Transverse colon (tissue), 4 donors: ENCODE measurements around the gene SLC4A5.

Experiments used
- CTCF ChIP-seq, 5 experiments: fragments of 200-600 bp in 3 of 5; fragments of 450-650 bp in 2 of 5; sonication (generic) in 3 of 5; IDR thresholded peaks; 1 replicate in 2 of 5; 2 replicates in 3 of 5; pipeline ENCODE4 v1.5.1; 2016 to 2017; ENCODE audit warnings: antibody characterized with exemption in 5 of 5, inconsistent platforms in 3 of 5, mild to moderate bottlenecking in 2 of 5, moderate library complexity in 1 of 5
- EP300 ChIP-seq: sonication (generic); formaldehyde crosslinking; IDR thresholded peaks from one replicate; pipeline ENCODE4 v1.6.1; 2017; ENCODE audit warnings: antibody characterized with exemption, low read depth
- POLR2A ChIP-seq: fragments of 450-650 bp; IDR thresholded peaks from one replicate; pipeline ENCODE4 v1.6.1; 2016; ENCODE audit warnings: antibody characterized with exemption, mild to moderate bottlenecking, moderate library complexity
- POLR2AphosphoS5 ChIP-seq, 3 donors: sonication (generic); formaldehyde crosslinking; IDR thresholded peaks; one replicate each; pipeline ENCODE4 v1.6.1; 2016; ENCODE audit warnings: antibody characterized with exemption in 3 of 3

DNA sequence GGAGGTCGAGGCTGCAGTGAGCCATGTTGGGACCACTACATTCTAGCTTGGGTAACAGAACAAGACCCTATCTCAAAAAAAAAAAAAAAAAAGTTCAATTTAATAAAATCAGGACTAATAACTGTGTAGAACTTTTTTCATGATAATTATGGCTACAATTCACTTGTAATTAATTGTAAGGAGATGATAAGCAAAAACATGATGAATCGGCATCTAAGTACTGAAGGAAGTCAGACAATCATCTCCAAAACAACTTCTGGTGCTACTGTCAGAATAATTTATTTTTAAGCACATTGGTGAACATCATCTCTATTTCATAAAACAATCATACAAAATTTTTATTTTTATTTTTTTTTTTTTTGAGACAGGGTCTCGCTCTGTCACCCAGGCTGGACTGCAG lies 154.5 kb downstream of the SLC4A5 start:
- TF ChIP-seq CTCF (IDR thresholded peaks at IDR 0.05): no peak
- no peak for TF ChIP-seq POLR2AphosphoS5 (IDR thresholded peaks at IDR 0.05)
- no peak for TF ChIP-seq POLR2A
- no peak for TF ChIP-seq EP300
